Panc1 (cell line): ENCODE measurements around the gene RFXAP.

Source experiments
- POLR2AphosphoS5 ChIP-seq: IDR thresholded peaks from 2 replicates; pipeline ENCODE4 v1.6.1; 2012; ENCODE audit warnings: mild to moderate bottlenecking, low read depth, low read length, moderate library complexity
- REST ChIP-seq, 2 experiments: IDR thresholded peaks; 2 replicates each; pipeline ENCODE4 v1.6.1; 2011 to 2012; ENCODE audit warnings: low read depth in 2 of 2, control low read depth in 1 of 2, low read length in 1 of 2, mild to moderate bottlenecking in 1 of 2, moderate library complexity in 1 of 2; ENCODE audit not compliant: insufficient read depth in 1 of 2
- SIN3A ChIP-seq: IDR thresholded peaks from 2 replicates; pipeline ENCODE4 v1.6.1; 2012; ENCODE audit warnings: low read depth, mild to moderate bottlenecking, low read length, moderate library complexity, borderline replicate concordance; ENCODE audit not compliant: insufficient read depth
- TCF7L2 ChIP-seq: IDR thresholded peaks from 2 replicates; pipeline ENCODE4 v1.6.1; 2011; ENCODE audit warnings: mild to moderate bottlenecking, low read depth, low read length, inconsistent platforms
- TF ChIP-seq, protein P1 (sequence below): fragments of 450-650 bp; IDR thresholded peaks from 2 replicates; pipeline ENCODE4 v1.5.1; 2017; ENCODE audit warnings: mild to moderate bottlenecking

GRCh38 chr13:36850790-36851438, 31.9 kb downstream of the RFXAP start:
- TF ChIP-seq, protein P1, sequence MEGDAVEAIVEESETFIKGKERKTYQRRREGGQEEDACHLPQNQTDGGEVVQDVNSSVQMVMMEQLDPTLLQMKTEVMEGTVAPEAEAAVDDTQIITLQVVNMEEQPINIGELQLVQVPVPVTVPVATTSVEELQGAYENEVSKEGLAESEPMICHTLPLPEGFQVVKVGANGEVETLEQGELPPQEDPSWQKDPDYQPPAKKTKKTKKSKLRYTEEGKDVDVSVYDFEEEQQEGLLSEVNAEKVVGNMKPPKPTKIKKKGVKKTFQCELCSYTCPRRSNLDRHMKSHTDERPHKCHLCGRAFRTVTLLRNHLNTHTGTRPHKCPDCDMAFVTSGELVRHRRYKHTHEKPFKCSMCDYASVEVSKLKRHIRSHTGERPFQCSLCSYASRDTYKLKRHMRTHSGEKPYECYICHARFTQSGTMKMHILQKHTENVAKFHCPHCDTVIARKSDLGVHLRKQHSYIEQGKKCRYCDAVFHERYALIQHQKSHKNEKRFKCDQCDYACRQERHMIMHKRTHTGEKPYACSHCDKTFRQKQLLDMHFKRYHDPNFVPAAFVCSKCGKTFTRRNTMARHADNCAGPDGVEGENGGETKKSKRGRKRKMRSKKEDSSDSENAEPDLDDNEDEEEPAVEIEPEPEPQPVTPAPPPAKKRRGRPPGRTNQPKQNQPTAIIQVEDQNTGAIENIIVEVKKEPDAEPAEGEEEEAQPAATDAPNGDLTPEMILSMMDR, result peak; percentile 44
- TF ChIP-seq TCF7L2 (no peak), POLR2AphosphoS5 (no peak), SIN3A (no peak), REST (IDR thresholded peaks at IDR 0.05; ENCODE audit: insufficient read depth in 1 of 2, low read depth in 2 of 2, low read length in 1 of 2) (no peak)
